Adrenal gland (tissue), 5 donors: ENCODE data around the gene CLUH.

Source experiments
- POLR2A ChIP-seq, 2 donors: fragments of 450-650 bp; IDR thresholded peaks; one replicate each; pipeline ENCODE4 v1.6.1; 2017; ENCODE audit warnings: antibody characterized with exemption in 2 of 2, mild to moderate bottlenecking in 2 of 2, moderate library complexity in 1 of 2
- TF ChIP-seq, protein P1 (sequence below), 6 experiments: fragments of 450-650 bp in 4 of 6; fragments of 200-600 bp in 2 of 6; sonication (generic) in 1 of 6; IDR thresholded peaks; 1 replicate in 5 of 6; 2 replicates in 1 of 6; pipeline versions ENCODE4 v1.5.1 to v1.8.0; 2016 to 2021; ENCODE audit warnings: antibody characterized with exemption in 6 of 6, mild to moderate bottlenecking in 2 of 6, moderate library complexity in 1 of 6
- donor health status: DM: no; HTN: no; CAD: no.

GRCh38 chr17:2731807-2732206 lies 20.2 kb upstream of the CLUH start:
- no peak for TF ChIP-seq POLR2A (IDR thresholded peaks at IDR 0.05)
- TF ChIP-seq, protein P1, sequence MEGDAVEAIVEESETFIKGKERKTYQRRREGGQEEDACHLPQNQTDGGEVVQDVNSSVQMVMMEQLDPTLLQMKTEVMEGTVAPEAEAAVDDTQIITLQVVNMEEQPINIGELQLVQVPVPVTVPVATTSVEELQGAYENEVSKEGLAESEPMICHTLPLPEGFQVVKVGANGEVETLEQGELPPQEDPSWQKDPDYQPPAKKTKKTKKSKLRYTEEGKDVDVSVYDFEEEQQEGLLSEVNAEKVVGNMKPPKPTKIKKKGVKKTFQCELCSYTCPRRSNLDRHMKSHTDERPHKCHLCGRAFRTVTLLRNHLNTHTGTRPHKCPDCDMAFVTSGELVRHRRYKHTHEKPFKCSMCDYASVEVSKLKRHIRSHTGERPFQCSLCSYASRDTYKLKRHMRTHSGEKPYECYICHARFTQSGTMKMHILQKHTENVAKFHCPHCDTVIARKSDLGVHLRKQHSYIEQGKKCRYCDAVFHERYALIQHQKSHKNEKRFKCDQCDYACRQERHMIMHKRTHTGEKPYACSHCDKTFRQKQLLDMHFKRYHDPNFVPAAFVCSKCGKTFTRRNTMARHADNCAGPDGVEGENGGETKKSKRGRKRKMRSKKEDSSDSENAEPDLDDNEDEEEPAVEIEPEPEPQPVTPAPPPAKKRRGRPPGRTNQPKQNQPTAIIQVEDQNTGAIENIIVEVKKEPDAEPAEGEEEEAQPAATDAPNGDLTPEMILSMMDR (IDR thresholded peaks at IDR 0.05) = no peak
